ENCODE data around the gene PHAF1. TPM values are rescaled to one million over a fixed set of nuclear protein-coding genes. Genes with fewer than 3 reads are reported as not detected.

Gene PHAF1
- total and polyA plus RNA-seq, 2 of the 13 experiments (the other 11 are each of a cell fraction or from before 2014, with no cell fraction given) = 48.3 to 174 TPM

DNA sequence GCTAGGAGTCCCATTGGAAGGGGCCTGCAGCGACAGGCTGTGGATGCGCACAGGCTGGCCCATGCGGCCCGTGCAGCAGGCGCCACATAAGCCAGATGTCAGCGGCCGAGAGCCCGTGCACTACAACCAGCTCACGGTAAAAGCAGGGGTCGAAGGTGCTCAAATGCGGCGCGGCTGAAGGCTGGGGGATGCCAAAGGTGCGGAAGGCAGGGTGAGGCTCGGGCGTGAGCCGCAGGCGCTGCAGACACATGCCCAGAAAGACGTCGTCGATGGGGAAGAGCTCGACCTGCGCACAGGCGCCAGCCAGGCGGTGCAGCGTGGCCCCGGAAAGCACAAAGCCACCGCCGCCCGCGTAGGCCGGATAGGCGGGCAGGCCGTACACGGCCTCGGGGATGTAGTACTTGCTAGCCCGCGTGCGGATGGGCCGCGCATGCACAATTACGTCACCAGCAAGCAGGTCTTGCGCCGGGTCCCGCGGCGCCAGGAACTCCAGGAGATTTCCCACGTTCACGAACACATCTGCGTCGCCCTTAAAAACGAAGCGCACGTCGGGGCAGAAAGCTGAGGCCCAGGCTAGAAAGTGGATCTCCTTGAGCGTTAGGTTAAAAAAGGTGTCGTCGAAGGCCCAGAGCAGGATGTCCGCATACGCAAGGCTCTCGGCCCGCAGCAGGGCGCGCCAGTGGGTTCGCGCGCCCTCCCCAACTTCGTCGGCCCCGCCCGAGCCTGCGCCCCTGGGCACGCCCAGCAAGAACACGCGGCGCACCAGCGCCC lies 39.7 kb downstream of the PHAF1 start (continued):
- TF ChIP-seq RAD21 (CRISPR knock-in tag; IDR thresholded peaks at IDR 0.05) (0 out of 2 replicates have a peak, but pooled peaks have one; percentile 3), SALL2 (CRISPR knock-in tag; IDR thresholded peaks at IDR 0.05) (no peak), ZNF331 (CRISPR knock-in tag; IDR thresholded peaks at IDR 0.05) (no peak), NONO (IDR thresholded peaks at IDR 0.05) (no peak), NONO (CRISPR knock-in tag; conservative IDR thresholded peaks at IDR 0.05) (peak; percentile 54; the same call in 1 of the 2 replicates), ZNF891 (CRISPR knock-in tag; IDR thresholded peaks at IDR 0.05) (no peak), HOXD1 (CRISPR knock-in tag; IDR thresholded peaks at IDR 0.05) (0 out of 2 replicates have a peak, but pooled peaks have one; percentile 16), HNRNPLL (IDR thresholded peaks at IDR 0.05; ENCODE audit: low read depth, low read length, poor library complexity, severe bottlenecking) (peak; percentile 26), SNRNP70 (IDR thresholded peaks at IDR 0.05; ENCODE audit: low read depth, low read length) (peak; percentile 93), NCOR1 (IDR thresholded peaks at IDR 0.05; ENCODE audit: borderline replicate concordance, low read length) (no peak), ZBTB38 (CRISPR knock-in tag; IDR thresholded peaks at IDR 0.05) (peak; percentile 98), ZSCAN21 (CRISPR knock-in tag; IDR thresholded peaks at IDR 0.05; ENCODE audit: borderline replicate concordance) (no peak), ZFY (CRISPR knock-in tag; IDR thresholded peaks at IDR 0.05) (peak; percentile 14; the same call in 1 of the 2 replicates), ZBTB20 (CRISPR knock-in tag; IDR thresholded peaks at IDR 0.05; ENCODE audit: borderline replicate concordance, low read depth) (0 out of 2 replicates have a peak, but pooled peaks have one; percentile 27), SETDB1 (CRISPR knock-in tag; IDR thresholded peaks at IDR 0.05; ENCODE audit: borderline replicate concordance) (0 out of 2 replicates have a peak, but pooled peaks have one; percentile 48), THAP9 (CRISPR knock-in tag; IDR thresholded peaks at IDR 0.05; ENCODE audit: borderline replicate concordance) (0 out of 2 replicates have a peak, but pooled peaks have one; percentile 32), TFDP2 (CRISPR knock-in tag; IDR thresholded peaks at IDR 0.05) (no peak), POLR2G (IDR thresholded peaks at IDR 0.05; ENCODE audit: low read depth, low read length) (peak; percentile 71)
- TF ChIP-seq, protein P1, sequence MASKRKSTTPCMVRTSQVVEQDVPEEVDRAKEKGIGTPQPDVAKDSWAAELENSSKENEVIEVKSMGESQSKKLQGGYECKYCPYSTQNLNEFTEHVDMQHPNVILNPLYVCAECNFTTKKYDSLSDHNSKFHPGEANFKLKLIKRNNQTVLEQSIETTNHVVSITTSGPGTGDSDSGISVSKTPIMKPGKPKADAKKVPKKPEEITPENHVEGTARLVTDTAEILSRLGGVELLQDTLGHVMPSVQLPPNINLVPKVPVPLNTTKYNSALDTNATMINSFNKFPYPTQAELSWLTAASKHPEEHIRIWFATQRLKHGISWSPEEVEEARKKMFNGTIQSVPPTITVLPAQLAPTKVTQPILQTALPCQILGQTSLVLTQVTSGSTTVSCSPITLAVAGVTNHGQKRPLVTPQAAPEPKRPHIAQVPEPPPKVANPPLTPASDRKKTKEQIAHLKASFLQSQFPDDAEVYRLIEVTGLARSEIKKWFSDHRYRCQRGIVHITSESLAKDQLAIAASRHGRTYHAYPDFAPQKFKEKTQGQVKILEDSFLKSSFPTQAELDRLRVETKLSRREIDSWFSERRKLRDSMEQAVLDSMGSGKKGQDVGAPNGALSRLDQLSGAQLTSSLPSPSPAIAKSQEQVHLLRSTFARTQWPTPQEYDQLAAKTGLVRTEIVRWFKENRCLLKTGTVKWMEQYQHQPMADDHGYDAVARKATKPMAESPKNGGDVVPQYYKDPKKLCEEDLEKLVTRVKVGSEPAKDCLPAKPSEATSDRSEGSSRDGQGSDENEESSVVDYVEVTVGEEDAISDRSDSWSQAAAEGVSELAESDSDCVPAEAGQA (IDR thresholded peaks at IDR 0.05; ENCODE audit: low read depth) = no peak
- TF ChIP-seq, protein P1 (CRISPR knock-in tag; IDR thresholded peaks at IDR 0.05; ENCODE audit: borderline replicate concordance) = 0 out of 2 replicates have a peak, but pooled peaks have one; percentile 45

Measured in HepG2 (cell line).